GM13977 (cell line): ENCODE results near the gene SEC11C.

ENCODE experiments used
- DNase-seq: peaks from one replicate; pipeline ENCODE4 v3.0.0; 2012; ENCODE audit warnings: low spot score
- CTCF ChIP-seq: IDR thresholded peaks from 2 replicates; pipeline ENCODE4 v1.5.1; 2012; ENCODE audit warnings: mild to moderate bottlenecking, control low read depth; ENCODE audit not compliant: insufficient read depth; ENCODE audit errors: extremely low read depth, missing control alignments
- in situ Hi-C: fragments of 300-500 bp; cut with MboI; formaldehyde crosslinking; loops from one replicate; pipeline ENCODE4 v1.12.0; 2022; ENCODE audit warnings: low sequenced_read_pairs, low pct_unique_long_range_greater_than_20kb, mixed read lengths, inconsistent platforms; ENCODE audit not compliant: unreplicated experiment

The SEC11C gene

DNA sequence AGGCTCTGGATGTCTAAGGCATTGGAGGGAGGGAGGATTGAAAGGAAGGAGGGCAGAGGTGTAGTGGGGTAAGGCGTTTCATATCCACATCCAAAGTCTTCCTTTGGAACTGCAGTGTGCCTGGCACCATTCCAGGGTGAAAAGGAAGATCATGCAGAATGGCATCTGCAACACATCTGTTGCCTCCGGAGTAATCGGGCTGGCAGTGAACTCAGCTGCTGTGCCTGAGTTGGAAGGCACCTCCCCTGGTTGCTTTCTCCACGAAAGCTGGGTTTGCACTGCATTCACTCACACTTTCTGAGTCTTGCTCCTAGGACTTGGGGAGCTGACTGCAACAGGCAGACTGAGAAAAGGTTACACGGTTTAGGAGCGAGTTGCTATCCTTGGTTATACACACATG lies 30.3 kb upstream of the SEC11C start:
- TF ChIP-seq CTCF, result no peak
- in situ Hi-C loops, result no loop called here
- no peak for DNase-seq

- in situ Hi-C loops, result no loop called here
- no peak for TF ChIP-seq CTCF
- DNase-seq, result no peak
Observed at GRCh38 chr18:59114160-59114559, 25.5 kb upstream of the SEC11C start.

DNA sequence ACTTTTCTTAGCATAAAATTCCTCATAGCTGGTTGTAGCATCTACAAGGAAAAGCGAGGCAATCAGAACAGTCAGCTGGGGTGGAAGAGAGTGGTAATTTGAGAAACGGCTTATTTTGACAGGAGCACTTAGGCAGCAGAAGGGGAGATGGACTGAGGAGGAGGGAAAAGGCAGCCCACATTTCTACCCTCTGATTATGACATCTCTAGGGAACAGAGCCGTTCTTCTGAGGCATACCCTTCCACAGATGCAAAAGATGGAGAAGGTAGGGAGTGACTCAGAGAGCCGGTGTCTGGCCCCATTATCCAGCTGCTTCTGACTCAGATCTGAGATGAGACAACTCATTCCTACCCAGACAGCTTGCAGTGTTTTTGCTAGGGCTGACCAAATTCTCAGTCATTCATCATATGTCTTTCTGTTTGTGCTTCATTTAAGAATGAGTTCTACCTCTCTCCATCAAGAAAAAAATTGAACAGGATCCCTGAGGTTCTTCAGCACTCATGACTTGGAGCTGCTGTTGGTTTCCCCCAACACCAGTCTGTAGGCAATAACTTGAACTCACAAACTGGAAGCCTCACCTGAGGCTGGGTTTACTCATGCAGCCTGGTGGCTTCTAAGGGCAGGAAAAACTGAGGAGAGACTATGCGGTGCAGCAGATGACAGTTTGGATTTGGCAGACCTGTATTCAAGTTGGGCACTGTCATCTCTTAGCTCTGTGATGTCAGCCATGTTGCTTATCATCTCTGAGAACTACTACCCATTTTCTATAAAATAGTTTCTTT lies 15.9 kb upstream of the SEC11C start:
- TF ChIP-seq CTCF, result no peak
- DNase-seq, result no peak
- in situ Hi-C loops, result no loop called here

DNA sequence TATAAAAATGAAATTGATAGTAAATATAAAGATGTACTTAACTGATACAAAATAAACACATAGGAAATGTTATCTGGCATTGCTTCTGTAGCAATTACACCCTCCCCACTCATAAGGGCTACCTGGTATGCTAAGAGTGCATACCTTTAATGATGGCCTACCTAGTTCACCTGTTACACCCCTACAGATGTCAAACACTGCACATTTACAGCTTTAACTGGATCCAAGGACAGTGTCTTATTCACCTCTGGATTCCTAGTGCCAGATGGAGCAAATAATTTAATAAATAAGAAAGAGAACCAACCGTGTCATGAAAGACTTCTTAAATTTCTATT lies 15.3 kb upstream of the SEC11C start:
- TF ChIP-seq CTCF, result no peak
- no peak for DNase-seq
- in situ Hi-C loops, result no loop called here

- no peak for DNase-seq
- in situ Hi-C loops, result no loop called here
- no peak for TF ChIP-seq CTCF
Observed at GRCh38 chr18:59127047-59127446, 12.6 kb upstream of the SEC11C start.

DNA sequence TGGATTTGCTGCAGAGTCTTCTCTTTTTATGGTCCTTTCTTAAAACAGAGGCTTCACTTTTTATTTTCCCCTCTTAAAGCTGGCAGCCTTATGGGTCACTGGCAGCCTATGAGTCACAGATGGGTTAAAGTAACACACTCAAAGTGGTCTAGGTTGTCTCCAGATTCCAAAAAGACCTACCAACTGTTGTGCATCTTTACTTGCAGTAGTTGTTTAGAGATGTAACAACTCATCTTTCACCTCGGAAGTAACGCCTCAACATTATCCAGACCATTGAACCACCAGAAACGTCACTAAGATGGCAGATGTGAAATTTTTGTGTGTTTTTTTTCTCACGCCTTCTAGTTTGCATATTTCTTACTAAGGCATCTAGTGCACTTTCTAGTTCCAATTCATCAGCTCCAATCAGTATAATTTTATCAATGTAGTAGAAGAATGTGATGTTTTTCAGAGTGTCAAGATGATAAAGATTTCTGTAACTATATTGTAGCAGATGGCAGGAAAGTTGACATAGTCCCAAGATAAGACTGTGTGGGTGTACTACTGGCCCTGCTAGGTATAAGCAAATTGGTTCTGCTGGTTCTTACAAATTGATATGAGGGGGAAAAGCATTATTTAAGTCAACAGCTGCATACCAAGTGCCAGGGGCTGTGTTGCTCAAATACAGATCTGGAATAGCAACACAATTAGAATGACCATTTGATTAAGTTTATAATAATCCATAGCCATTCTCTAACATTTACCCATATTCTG lies 9.6 kb upstream of the SEC11C start:
- in situ Hi-C loops, result no loop called here
- TF ChIP-seq CTCF, result no peak
- no peak for DNase-seq
